GM21529 (cell line): Measurements from ENCODE around the gene RBL2.
"Not testable (repeated sequence)": the region's sequence is repeated elsewhere in the genome, so short reads cannot be mapped to it uniquely, and the experiment has no call there.

Experiments used
- ATAC-seq: cut with Tn5 transposase; IDR thresholded peaks from one replicate; pipeline ENCODE4 v1.9.1; 2021; ENCODE audit not compliant: unreplicated experiment

RBL2 gene

GRCh38 chr16:53530741-53531140, 96.5 kb downstream of the RBL2 start:
- no peak for ATAC-seq

GRCh38 chr16:53534206-53534605, 99.9 kb downstream of the RBL2 start:
- no peak for ATAC-seq

DNA sequence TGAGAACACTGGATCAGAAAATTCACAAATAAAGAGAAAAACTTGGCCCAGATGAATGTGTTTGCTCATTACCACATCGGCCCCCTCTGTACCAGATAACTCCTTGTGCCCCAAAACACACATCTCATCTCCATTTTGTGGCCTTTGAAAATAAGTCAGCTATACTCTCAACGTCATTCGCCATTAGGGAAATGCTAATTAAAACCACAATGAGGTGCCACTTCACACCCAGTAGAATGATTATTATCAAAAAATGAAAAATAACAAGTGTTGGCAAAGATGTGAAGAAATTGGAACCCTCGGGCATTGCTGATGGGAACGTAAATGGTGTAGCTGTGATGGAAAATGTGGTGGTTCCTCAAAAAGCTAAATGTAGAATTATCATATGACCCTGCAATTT, 103.4 kb downstream of the RBL2 start:
- no peak for ATAC-seq

DNA sequence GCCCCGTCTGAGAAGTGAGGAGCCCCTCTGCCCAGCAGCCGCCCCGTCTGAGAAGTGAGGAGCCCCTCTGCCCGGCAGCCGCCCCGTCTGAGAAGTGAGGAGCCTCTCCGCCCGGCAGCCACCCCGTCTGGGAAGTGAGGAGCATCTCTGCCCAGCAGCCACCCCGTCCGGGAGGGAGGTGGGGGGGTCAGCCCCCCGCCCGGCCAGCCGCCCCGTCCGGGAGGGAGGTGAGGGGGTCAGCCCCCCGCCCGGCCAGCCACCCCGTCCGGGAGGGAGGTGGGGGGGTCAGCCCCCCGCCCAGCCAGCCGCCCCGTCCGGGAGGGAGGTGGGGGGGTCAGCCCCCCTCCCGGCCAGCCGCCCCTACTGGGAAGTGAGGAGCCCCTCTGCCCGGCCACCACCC, 105.1 kb downstream of the RBL2 start:
- ATAC-seq, result not testable (repeated sequence)

- ATAC-seq, result not testable (repeated sequence)
These were observed 105.8 kb downstream of the RBL2 start for GRCh38 chr16:53539759-53540718.
